GM12875 (cell line): Measurements from ENCODE around the gene FGR.
A peak's percentile ranks its signal among the peaks of the same experiment; 100 is the strongest.

Experiments
- H3K4me3 ChIP-seq: one replicate; pipeline ENCODE4 v1.5.1; 2011; ENCODE audit warnings: low read depth, low read length, control low read depth
- CTCF ChIP-seq: IDR thresholded peaks from 2 replicates; pipeline ENCODE4 v1.5.1; 2011; ENCODE audit warnings: low read depth, mild to moderate bottlenecking, control low read depth, inconsistent platforms, low read length, moderate library complexity, borderline replicate concordance; ENCODE audit not compliant: insufficient read depth

The FGR gene

DNA sequence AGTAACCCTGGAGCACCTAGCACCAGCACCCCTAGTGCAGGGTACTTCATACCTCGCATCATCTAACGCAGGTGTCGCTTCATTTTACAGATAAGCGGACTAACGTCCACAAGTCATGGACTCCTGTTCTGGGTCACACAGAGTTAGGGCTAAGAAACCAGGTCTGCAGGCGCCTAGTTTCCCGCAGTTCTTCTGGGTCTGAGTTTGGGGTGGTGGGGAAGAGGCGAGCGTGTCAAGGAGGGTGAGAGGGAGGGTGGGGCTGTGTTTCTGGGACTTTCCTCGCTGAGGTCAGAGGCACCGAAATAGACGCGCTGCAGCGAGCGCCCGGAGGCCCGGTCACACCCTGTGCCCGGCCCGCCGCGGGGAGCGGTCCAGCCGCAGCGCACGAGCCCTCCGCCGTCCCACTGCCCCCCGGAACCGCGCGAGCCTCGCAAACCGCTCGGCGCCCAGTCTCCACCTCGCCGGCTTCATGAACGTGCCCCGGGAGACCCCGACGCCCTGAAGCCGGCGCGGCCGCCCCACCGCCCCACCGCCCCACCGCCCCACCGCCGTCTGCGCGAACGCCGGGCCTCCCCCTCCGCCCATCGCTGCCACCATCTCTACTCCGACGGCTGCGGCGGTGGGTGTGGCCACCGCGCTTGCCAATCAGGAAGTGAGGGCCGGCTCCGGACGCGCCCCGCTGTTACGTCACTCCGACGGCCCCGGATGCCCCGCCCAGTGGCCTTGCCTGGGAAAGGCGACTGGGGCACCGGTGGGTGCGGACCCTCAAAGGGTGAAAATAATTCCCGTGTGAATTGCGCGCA, 24.7 kb upstream of the FGR start:
- no peak for TF ChIP-seq CTCF
- peak overlapping the region; percentile 48 for H3K4me3 ChIP-seq

GRCh38 chr1:27658951-27659496, 24.0 kb upstream of the FGR start:
- H3K4me3 ChIP-seq: peak overlapping the region; percentile 48

DNA sequence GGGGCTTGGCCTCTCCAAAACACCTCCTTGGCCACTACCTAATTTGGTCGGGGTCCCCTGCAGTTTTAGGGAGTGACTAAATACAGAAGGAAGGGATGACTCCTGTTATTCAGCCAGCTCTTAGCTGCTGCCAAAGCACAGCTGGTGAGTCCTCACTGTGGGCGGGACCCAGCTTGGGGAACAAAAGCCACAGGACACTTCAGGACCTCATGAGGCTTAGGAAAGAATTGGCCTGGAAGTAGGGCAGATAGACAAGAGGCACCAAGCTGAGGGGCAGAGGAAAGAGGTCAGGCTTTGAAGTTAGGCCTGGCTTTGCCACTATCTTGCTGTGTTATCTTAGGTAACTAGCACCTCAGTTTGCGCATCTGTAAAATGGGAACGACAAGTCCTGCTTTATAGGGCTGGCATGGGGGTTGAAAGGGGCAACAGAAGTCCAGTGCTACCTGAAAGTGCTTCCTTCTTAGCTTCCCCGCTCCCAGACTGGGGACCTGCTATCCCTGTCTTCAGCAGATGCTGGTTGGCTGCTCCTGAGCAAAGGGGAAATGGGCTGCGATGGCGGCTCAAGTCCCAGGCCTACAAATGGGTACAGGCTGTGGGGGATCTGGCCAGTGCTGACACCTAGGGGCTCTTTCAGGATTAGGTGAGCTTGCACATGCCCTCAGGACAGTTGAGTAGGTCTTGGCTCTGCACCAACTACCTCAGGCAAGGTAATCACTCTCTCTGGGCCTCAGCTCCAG, 21.3 kb upstream of the FGR start:
- peak; percentile 26; the same call in 1 of the 2 replicates for TF ChIP-seq CTCF
- no peak overlapping the region for H3K4me3 ChIP-seq

More at GRCh38 chr1:27658951-27659496, 24.0 kb upstream of the FGR start:
- 0 out of 2 replicates have a peak, but pooled peaks have one; percentile 2 for TF ChIP-seq CTCF

GRCh38 chr1:27655151-27655937, 20.4 kb upstream of the FGR start:
- no peak overlapping the region for H3K4me3 ChIP-seq
- no peak for TF ChIP-seq CTCF

- H3K4me3 ChIP-seq: no peak overlapping the region
- TF ChIP-seq CTCF: no peak
These were observed 17.3 kb upstream of the FGR start for GRCh38 chr1:27652111-27652864.

GRCh38 chr1:27650539-27651175, 15.7 kb upstream of the FGR start:
- no peak for TF ChIP-seq CTCF
- no peak overlapping the region for H3K4me3 ChIP-seq
